GM12891 (cell line): ENCODE results near the gene CPAMD8.

ENCODE experiments used
- POLR2A ChIP-seq: IDR thresholded peaks from 2 replicates; pipeline ENCODE4 v1.6.1; 2011; ENCODE audit warnings: low read depth, low read length, control low read depth
- POLR2AphosphoS5 ChIP-seq: IDR thresholded peaks from 2 replicates; pipeline ENCODE4 v1.6.1; 2011; ENCODE audit warnings: low read depth, low read length, control low read depth
- POU2F2 ChIP-seq: IDR thresholded peaks from 2 replicates; pipeline ENCODE4 v1.6.1; 2011; ENCODE audit warnings: low read depth, mild to moderate bottlenecking, control low read depth, low read length, moderate library complexity
- SPI1 ChIP-seq: IDR thresholded peaks from 2 replicates; pipeline ENCODE4 v1.6.1; 2011; ENCODE audit warnings: low read depth, low read length, control low read depth
- TAF1 ChIP-seq: IDR thresholded peaks from 2 replicates; pipeline ENCODE4 v1.6.1; 2011; ENCODE audit warnings: low read depth, low read length, control low read depth

GRCh38 chr19:17031741-17032140 is 5.1 kb upstream of the CPAMD8 start:
- TF ChIP-seq POLR2A = no peak
- no peak for TF ChIP-seq SPI1
- no peak for TF ChIP-seq TAF1
- no peak for TF ChIP-seq POLR2AphosphoS5
- no peak for TF ChIP-seq POU2F2
